H9 (cell line): ENCODE results near the gene GSTT2B. TPM values are rescaled to one million over a fixed set of nuclear protein-coding genes. Genes with fewer than 3 reads are reported as not detected.
"Not testable (repeated sequence)": the region's sequence is repeated elsewhere in the genome, so short reads cannot be mapped to it uniquely, and the experiment has no call there.

Experiments used
- DNase-seq: peaks from one replicate; pipeline ENCODE4 v3.0.0-alpha.2; 2017
- H2AFZ ChIP-seq: one replicate; pipeline ENCODE4 v1.6.1; 2013; ENCODE audit warnings: mild to moderate bottlenecking, low read length, control low read depth, moderate library complexity
- H2AK5ac ChIP-seq: 2 replicates; pipeline ENCODE4 v1.6.1; 2013; ENCODE audit warnings: low read length, control low read depth, mixed read lengths; ENCODE audit not compliant: insufficient read length
- H2BK120ac ChIP-seq: one replicate; pipeline ENCODE4 v1.6.1; 2013; ENCODE audit warnings: low read depth, mild to moderate bottlenecking, low read length, control low read depth, inconsistent platforms; ENCODE audit not compliant: poor library complexity, severe bottlenecking
- H2BK12ac ChIP-seq: 2 replicates; pipeline ENCODE4 v1.6.1; 2013; ENCODE audit warnings: low read length, control low read depth, mixed read lengths, low read depth; ENCODE audit not compliant: insufficient read length
- H2BK15ac ChIP-seq: 2 replicates; pipeline ENCODE4 v1.6.1; 2013; ENCODE audit warnings: low read depth, low read length, control low read depth
- H2BK20ac ChIP-seq: one replicate; pipeline ENCODE4 v1.6.1; 2013; ENCODE audit warnings: low read depth, mild to moderate bottlenecking, low read length, control low read depth, inconsistent platforms; ENCODE audit not compliant: poor library complexity, severe bottlenecking
- H2BK5ac ChIP-seq: 2 replicates; pipeline ENCODE4 v1.6.1; 2013; ENCODE audit warnings: low read length, control low read depth, mixed read lengths; ENCODE audit not compliant: insufficient read length
- H3K14ac ChIP-seq: 2 replicates; pipeline ENCODE4 v1.6.1; 2013; ENCODE audit warnings: low read length, control low read depth; ENCODE audit not compliant: insufficient read depth
- H3K18ac ChIP-seq: 2 replicates; pipeline ENCODE4 v1.6.1; 2013; ENCODE audit warnings: low read depth, mild to moderate bottlenecking, mixed read lengths, low read length, control low read depth; ENCODE audit not compliant: insufficient read length
- H3K23ac ChIP-seq: 2 replicates; pipeline ENCODE4 v1.6.1; 2013; ENCODE audit warnings: low read length, control low read depth, mixed read lengths, low read depth; ENCODE audit not compliant: insufficient read length
- H3K23me2 ChIP-seq: 2 replicates; pipeline ENCODE4 v1.6.1; 2013; ENCODE audit warnings: low read depth, mild to moderate bottlenecking, mixed read lengths, low read length, control low read depth; ENCODE audit not compliant: insufficient read length, poor library complexity, severe bottlenecking
- H3K27ac ChIP-seq: 2 replicates; pipeline ENCODE4 v1.5.1; 2013; ENCODE audit warnings: low read length, control low read depth, mixed read lengths, low read depth; ENCODE audit not compliant: insufficient read length
- H3K27me3 ChIP-seq: 2 replicates; pipeline ENCODE4 v1.6.1; 2013; ENCODE audit warnings: low read length, control low read depth, inconsistent platforms; ENCODE audit not compliant: insufficient read depth
- H3K4ac ChIP-seq: 2 replicates; pipeline ENCODE4 v1.6.1; 2013; ENCODE audit warnings: low read depth, mild to moderate bottlenecking, control low read depth, inconsistent platforms, low read length, moderate library complexity
- H3K4me1 ChIP-seq: 2 replicates; pipeline ENCODE4 v1.6.1; 2013; ENCODE audit warnings: low read length, control low read depth, inconsistent platforms; ENCODE audit not compliant: insufficient read depth
- H3K4me2 ChIP-seq: 2 replicates; pipeline ENCODE4 v1.6.1; 2013; ENCODE audit warnings: low read length, control low read depth, mixed read lengths; ENCODE audit not compliant: insufficient read length, insufficient read depth
- H3K56ac ChIP-seq: 2 replicates; pipeline ENCODE4 v1.6.1; 2013; ENCODE audit warnings: low read depth, mild to moderate bottlenecking, mixed read lengths, low read length, control low read depth; ENCODE audit not compliant: insufficient read length
- H3K79me1 ChIP-seq: 2 replicates; pipeline ENCODE4 v1.6.1; 2013; ENCODE audit warnings: low read depth, mild to moderate bottlenecking, moderate library complexity, low read length, control low read depth, inconsistent platforms; ENCODE audit not compliant: insufficient read depth, poor library complexity, severe bottlenecking
- H3K79me2 ChIP-seq: 2 replicates; pipeline ENCODE4 v1.6.1; 2013; ENCODE audit warnings: low read length, control low read depth, inconsistent platforms; ENCODE audit not compliant: insufficient read depth
- H3K9ac ChIP-seq: 2 replicates; pipeline ENCODE4 v1.6.1; 2013; ENCODE audit warnings: low read length, control low read depth, mixed read lengths; ENCODE audit not compliant: insufficient read length; ENCODE audit errors: extremely low read depth
- H3K9me3 ChIP-seq: one replicate; pipeline ENCODE4 v1.6.1; 2013; ENCODE audit warnings: low read depth, low read length, inconsistent platforms; ENCODE audit not compliant: control insufficient read depth
- H3T11ph ChIP-seq: one replicate; pipeline ENCODE4 v1.6.1; 2013; ENCODE audit warnings: mild to moderate bottlenecking, low read length, control low read depth, inconsistent platforms
- H4K20me1 ChIP-seq: one replicate; pipeline ENCODE4 v1.6.1; 2013; ENCODE audit not compliant: control insufficient read depth, insufficient read length, insufficient read depth
- H4K5ac ChIP-seq: 2 replicates; pipeline ENCODE4 v1.6.1; 2013; ENCODE audit warnings: low read depth, mild to moderate bottlenecking, mixed read lengths, low read length, control low read depth; ENCODE audit not compliant: insufficient read length
- H4K8ac ChIP-seq: replicated peaks from 2 replicates; pipeline ENCODE4 v1.6.1; 2013; ENCODE audit warnings: low read length, control low read depth, mixed read lengths, low read depth; ENCODE audit not compliant: insufficient read length
- H4K91ac ChIP-seq: 2 replicates; pipeline ENCODE4 v1.6.1; 2013; ENCODE audit warnings: low read depth, mild to moderate bottlenecking, moderate library complexity, mixed read lengths, low read length, control low read depth; ENCODE audit not compliant: insufficient read length
- H3K27ac Mint-ChIP-seq, 3 experiments: 2 replicates in 2 of 3; 3 replicates in 1 of 3; pipeline ENCODE4 v1.8.0; 2020 to 2021; ENCODE audit warnings: mixed read lengths in 3 of 3, mild to moderate bottlenecking in 1 of 3, moderate library complexity in 1 of 3
- H3K27me3 Mint-ChIP-seq: 2 replicates; pipeline ENCODE4 v1.8.0; 2021; ENCODE audit warnings: low read depth, mild to moderate bottlenecking, moderate library complexity, mixed read lengths
- H3K36me3 Mint-ChIP-seq, 3 experiments: 2 replicates in 2 of 3; 3 replicates in 1 of 3; pipeline ENCODE4 v1.8.0; 2020 to 2021; ENCODE audit warnings: low read depth in 3 of 3, mixed read lengths in 3 of 3; ENCODE audit not compliant: insufficient read depth in 1 of 3
- H3K4me1 Mint-ChIP-seq, 2 experiments: 2 replicates each; pipeline ENCODE4 v1.8.0; 2020; ENCODE audit warnings: mixed read lengths in 2 of 2
- H3K4me3 Mint-ChIP-seq, 2 experiments: 2 replicates in 1 of 2; 3 replicates in 1 of 2; pipeline ENCODE4 v1.8.0; 2020 to 2021; ENCODE audit warnings: mild to moderate bottlenecking in 2 of 2, mixed read lengths in 2 of 2, moderate library complexity in 1 of 2
- H3K9me3 Mint-ChIP-seq, 2 experiments: 2 replicates in 1 of 2; 3 replicates in 1 of 2; pipeline ENCODE4 v1.8.0; 2020; ENCODE audit warnings: mild to moderate bottlenecking in 2 of 2, mixed read lengths in 2 of 2, moderate library complexity in 1 of 2
- CTCF ChIP-seq: fragments of 200-600 bp; sonication (generic); conservative IDR thresholded peaks from 3 replicates; pipeline ENCODE4 v1.8.0; 2021; ENCODE audit warnings: antibody characterized with exemption, mild to moderate bottlenecking
- WGBS: extraction: QIAGEN DNeasy Blood & Tissue Kit; methylation state at CpG from one replicate; pipeline ENCODE4 v1.1.7; 2013; ENCODE audit warnings: missing lambda C conversion rate, low lambda C conversion rate, mixed read lengths; ENCODE audit not compliant: insufficient read length; ENCODE audit errors: extremely low coverage; 5-methylcytosine and 5-hydroxymethylcytosine counted together
- total RNA-seq: library from RNA; stranded (reverse); gene quantifications from 2 replicates; pipeline ENCODE4 v1.2.1, GENCODE V29; 2021

GSTT2B gene
- total RNA-seq, 1 experiment from 2014 or later: 4.5 TPM

DNA sequence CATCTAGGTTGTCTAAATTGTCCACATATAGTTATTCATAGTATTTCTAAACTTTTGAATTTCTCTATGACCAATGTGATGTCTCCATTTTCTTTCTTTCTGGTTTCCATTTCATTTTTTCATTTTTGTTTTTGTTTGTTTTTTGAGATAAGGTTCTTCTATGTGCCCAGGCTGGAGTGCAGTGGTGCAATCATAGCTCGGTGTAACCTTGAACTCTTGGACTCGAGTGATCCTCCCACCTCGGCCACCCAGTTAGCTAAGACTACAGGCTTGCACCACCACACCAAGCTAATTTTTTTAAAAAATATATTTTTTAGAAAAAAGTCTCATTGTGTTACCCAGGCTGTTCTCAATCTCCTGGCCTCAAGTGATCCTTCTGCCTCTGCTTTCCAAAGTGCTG lies 36.1 kb upstream of the GSTT2B start:
- no peaks in the 10 kb centered on the region for H3K23me2 ChIP-seq
- H3K18ac ChIP-seq: no peak overlapping the region
- no peak for TF ChIP-seq CTCF
- no peak overlapping the region for H3K14ac ChIP-seq
- peaks cover 3% of the 10 kb centered on the region; the same call in 1 of the 2 replicates for H3K4me1 ChIP-seq
- DNase-seq: no peak
- H3K79me1 ChIP-seq: no peaks in the 10 kb centered on the region
- Mint-ChIP-seq H3K27ac (no peak overlapping the region), H3K4me1 (peaks cover 10 to 13% of the 10 kb centered on the region in 2 experiments), H3K36me3 (no peaks in the 10 kb centered on the region; a peak in 3 of 7 replicates), H3K9me3 (peaks cover 0 to 4% of the 10 kb centered on the region in 2 experiments; a peak in 1 of 5 replicates), H3K27me3 (peaks cover 7% of the 10 kb centered on the region), H3K4me3 (no peak overlapping the region)
- no peak overlapping the region for H2BK20ac ChIP-seq
- no peak overlapping the region for H3K4ac ChIP-seq
- no peak overlapping the region for H2AFZ ChIP-seq
- whole genome bisulfite sequencing: no CpG with 5 or more reads among the region's 3 CpGs
- no peak overlapping the region for H2BK15ac ChIP-seq
- H3K9ac ChIP-seq: no peak overlapping the region
- H4K91ac ChIP-seq: no peak overlapping the region
- H3T11ph ChIP-seq: no peak overlapping the region
- no peaks in the 10 kb centered on the region for H4K20me1 ChIP-seq
- no peaks in the 10 kb centered on the region for H3K9me3 ChIP-seq
- no peak overlapping the region for H3K56ac ChIP-seq
- H2BK120ac ChIP-seq: no peak overlapping the region
- no peaks in the 10 kb centered on the region for H3K27me3 ChIP-seq
- H4K8ac ChIP-seq: no peak overlapping the region
- H3K23ac ChIP-seq: no peak overlapping the region
- H3K27ac ChIP-seq: no peak overlapping the region
- no peak overlapping the region for H2AK5ac ChIP-seq
- H2BK12ac ChIP-seq: no peak overlapping the region
- H2BK5ac ChIP-seq: no peak overlapping the region
- no peaks in the 10 kb centered on the region for H3K79me2 ChIP-seq
- H3K4me2 ChIP-seq: no peak overlapping the region
- no peak overlapping the region for H4K5ac ChIP-seq

DNA sequence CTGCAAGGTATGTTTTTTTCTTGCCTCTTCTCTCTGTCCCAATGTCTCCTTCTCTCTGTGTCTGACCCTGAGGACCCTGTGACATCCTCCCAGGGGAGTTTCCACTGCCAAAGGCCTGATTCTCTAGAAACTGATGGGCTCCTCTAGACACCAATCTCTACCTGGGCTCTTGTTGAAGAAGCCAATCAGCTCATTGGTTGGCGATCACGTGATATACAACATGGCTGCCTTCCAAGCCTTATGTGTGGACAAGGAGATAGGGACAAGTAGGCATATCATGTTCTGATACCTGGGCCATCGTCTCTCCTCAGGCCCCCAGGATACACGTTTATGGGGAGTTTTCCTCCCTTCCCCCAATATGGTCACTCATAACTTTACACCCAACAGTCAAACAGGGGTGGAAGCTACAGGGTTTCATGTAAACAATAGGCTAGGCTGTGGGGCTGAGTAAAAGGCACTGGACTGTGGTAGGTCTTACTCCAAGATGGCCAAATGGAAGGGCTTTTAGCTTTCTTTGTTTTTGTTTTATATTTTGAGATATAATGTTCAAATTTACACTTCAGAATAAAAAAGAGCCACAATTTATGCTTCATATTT lies 32.7 kb upstream of the GSTT2B start:
- H3K4me3 Mint-ChIP-seq, H3K9me3 ChIP-seq, H3K23me2 ChIP-seq, H2BK120ac ChIP-seq, H3K9me3 Mint-ChIP-seq, H3K4ac ChIP-seq, H3K4me1 Mint-ChIP-seq, H3K27me3 Mint-ChIP-seq, H3K27ac Mint-ChIP-seq, H3K27ac ChIP-seq, H3K79me2 ChIP-seq, H3K9ac ChIP-seq, H3K56ac ChIP-seq, H3K18ac ChIP-seq, H2AK5ac ChIP-seq, H4K20me1 ChIP-seq, H2BK15ac ChIP-seq, H2BK12ac ChIP-seq, H3K36me3 Mint-ChIP-seq, H4K91ac ChIP-seq, H3K23ac ChIP-seq, H3K4me2 ChIP-seq, H2BK5ac ChIP-seq, H2AFZ ChIP-seq, DNase-seq, H3K27me3 ChIP-seq, H4K8ac ChIP-seq, H3T11ph ChIP-seq, H2BK20ac ChIP-seq, H3K4me1 ChIP-seq, H4K5ac ChIP-seq, H3K14ac ChIP-seq, H3K79me1 ChIP-seq: not testable (repeated sequence)
- WGBS: no CpG with 5 or more reads among the region's 4 CpGs
